NCI-H2029 treated with DMSO at 0.1 percent for 48 hours (cell line): ENCODE data around the gene IRGM.

Source experiments
- DNase-seq: peaks from one replicate; lab custom pipeline; 2025; lab: John Stamatoyannopoulos, UW

The IRGM gene

GRCh38 chr5:150895431-150896428 lies 49.4 kb downstream of the IRGM start:
- DNase-seq = no peak
